HepG2 (cell line): ENCODE results near the gene AGAP3. TPM values are rescaled to one million over a fixed set of nuclear protein-coding genes. Genes with fewer than 3 reads are reported as not detected.
A peak's percentile ranks its signal among the peaks of the same experiment; 100 is the strongest.

Experiments
- ATF7 ChIP-seq, 2 experiments: fragments of 450-650 bp in 1 of 2; sonication (generic) in 1 of 2; formaldehyde crosslinking in 1 of 2; IDR thresholded peaks; 2 replicates each; pipeline versions ENCODE4 v1.4.0 to v1.6.1; 2016 to 2020; ENCODE audit warnings: antibody characterized with exemption in 1 of 2, mild to moderate bottlenecking in 1 of 2, missing genetic modification reagents in 1 of 2
- CTCF ChIP-seq: sonication (generic); formaldehyde crosslinking; IDR thresholded peaks from 2 replicates; pipeline ENCODE4 v1.5.0; 2020; ENCODE audit warnings: mild to moderate bottlenecking, missing genetic modification reagents, moderate library complexity
- ETV5 ChIP-seq: IDR thresholded peaks from 2 replicates; pipeline ENCODE4 v1.6.1; 2018; ENCODE audit warnings: missing biosample characterization, missing genetic modification reagents, inconsistent platforms, borderline replicate concordance
- HNF4A ChIP-seq: sonication (generic); formaldehyde crosslinking; IDR thresholded peaks from 2 replicates; pipeline ENCODE4 v1.4.0; 2020; ENCODE audit warnings: missing genetic modification reagents
- IKZF5 ChIP-seq: IDR thresholded peaks from 2 replicates; pipeline ENCODE4 v1.6.1; 2018; ENCODE audit warnings: missing genetic modification reagents, mild to moderate bottlenecking, missing compliant biosample characterization
- IRF1 ChIP-seq: sonication (generic); formaldehyde crosslinking; IDR thresholded peaks from 2 replicates; pipeline ENCODE4 v1.4.0; 2020; ENCODE audit warnings: low read depth, mild to moderate bottlenecking, missing genetic modification reagents
- KDM1A ChIP-seq: IDR thresholded peaks from 2 replicates; pipeline ENCODE4 v1.6.1; 2016; ENCODE audit warnings: missing compliant biosample characterization
- KDM5B ChIP-seq: sonication (generic); formaldehyde crosslinking; IDR thresholded peaks from 2 replicates; pipeline ENCODE4 v1.4.0; 2020; ENCODE audit warnings: missing genetic modification reagents, mild to moderate bottlenecking, borderline replicate concordance
- KLF16 ChIP-seq, 2 experiments: sonication (generic) in 1 of 2; formaldehyde crosslinking in 1 of 2; IDR thresholded peaks; 2 replicates each; pipeline versions ENCODE4 v1.6.1 to v1.8.0; 2016 to 2023; ENCODE audit warnings: missing genetic modification reagents in 2 of 2, missing compliant biosample characterization in 1 of 2
- MED8 ChIP-seq: sonication (generic); formaldehyde crosslinking; IDR thresholded peaks from 2 replicates; pipeline ENCODE4 v1.8.1; 2023; ENCODE audit warnings: mild to moderate bottlenecking, missing genetic modification reagents; ENCODE audit not compliant: insufficient replicate concordance
- MXD3 ChIP-seq: IDR thresholded peaks from 2 replicates; pipeline ENCODE4 v1.6.1; 2016; ENCODE audit warnings: mild to moderate bottlenecking, missing biosample characterization, missing genetic modification reagents
- NCOA2 ChIP-seq: sonication (generic); formaldehyde crosslinking; IDR thresholded peaks from 2 replicates; pipeline ENCODE4 v1.8.0; 2022; ENCODE audit warnings: inconsistent platforms
- NCOR1 ChIP-seq: fragments of 200-600 bp; sonication (generic); IDR thresholded peaks from 2 replicates; pipeline ENCODE4 v1.7.0; 2017; ENCODE audit warnings: antibody characterized with exemption, low read length, borderline replicate concordance
- NFYB ChIP-seq: sonication (generic); formaldehyde crosslinking; IDR thresholded peaks from 2 replicates; pipeline ENCODE4 v1.4.0; 2020; ENCODE audit warnings: missing genetic modification reagents
- TBP ChIP-seq: sonication (generic); formaldehyde crosslinking; IDR thresholded peaks from 2 replicates; pipeline ENCODE4 v1.5.0; 2020; ENCODE audit warnings: missing genetic modification reagents
- THAP11 ChIP-seq: IDR thresholded peaks from 2 replicates; pipeline ENCODE4 v1.6.1; 2016; ENCODE audit warnings: missing biosample characterization, missing genetic modification reagents
- ZNF24 ChIP-seq: fragments of 450-650 bp; IDR thresholded peaks from 2 replicates; pipeline ENCODE4 v1.6.1; 2017; ENCODE audit warnings: antibody characterized with exemption, mild to moderate bottlenecking
- ZNF264 ChIP-seq: sonication (generic); formaldehyde crosslinking; IDR thresholded peaks from 2 replicates; pipeline ENCODE4 v1.4.0; 2020; ENCODE audit warnings: missing genetic modification reagents
- ZNF460 ChIP-seq: sonication (generic); formaldehyde crosslinking; IDR thresholded peaks from 2 replicates; pipeline ENCODE4 v1.5.1; 2020; ENCODE audit warnings: missing genetic modification reagents, mild to moderate bottlenecking, borderline replicate concordance
- ZNF691 ChIP-seq: sonication (generic); formaldehyde crosslinking; IDR thresholded peaks from 2 replicates; pipeline ENCODE4 v1.4.0; 2020; ENCODE audit warnings: missing genetic modification reagents, low read depth, mild to moderate bottlenecking, borderline replicate concordance
- ZNF713 ChIP-seq: sonication (generic); formaldehyde crosslinking; IDR thresholded peaks from 2 replicates; pipeline ENCODE4 v1.4.0; 2020; ENCODE audit warnings: mild to moderate bottlenecking, missing genetic modification reagents
- polyA plus RNA-seq, 8 experiments: library from polyadenylated mRNA; depleted of rRNA in 3 of 8; stranded (reverse) in 7 of 8; unstranded in 1 of 8; fragments of >200 nt; fragmentation: Illumina TruSeq in 4 of 8; extraction: Trizol in 4 of 8; gene quantifications; 2 replicates each; pipeline versions ENCODE4 v1.2.1 to v1.2.3, GENCODE V29; 2011 to 2016; ENCODE audit warnings: low read depth in 4 of 8, missing spikeins in 1 of 8, mixed read lengths in 1 of 8; ENCODE audit not compliant: insufficient read depth in 1 of 8
- total RNA-seq, 5 experiments: library from RNA; depleted of rRNA; stranded (reverse); fragments of >200 nt; fragmentation: Illumina TruSeq; extraction: Trizol; gene quantifications; 2 replicates each; pipeline ENCODE4 v1.2.3, GENCODE V29; 2016; ENCODE audit warnings: low read depth in 1 of 5

AGAP3 gene
- total and polyA plus RNA-seq, 2 of the 13 experiments (the other 11 are each of a cell fraction or from before 2014, with no cell fraction given), result 31.3 to 61.4 TPM

GRCh38 chr7:151062399-151063211 lies 23.7 kb upstream of the AGAP3 start (continued):
- TF ChIP-seq ZNF264 (CRISPR knock-in tag) (no peak), IKZF5 (CRISPR knock-in tag) (0 out of 2 replicates have a peak, but pooled peaks have one; percentile 64), ZNF24 (0 out of 2 replicates have a peak, but pooled peaks have one; percentile 27), KDM1A (CRISPR knock-in tag) (no peak), ATF7 (IDR thresholded peaks at IDR 0.05) (no peak), ATF7 (CRISPR knock-in tag; IDR thresholded peaks at IDR 0.05) (no peak), ZNF460 (CRISPR knock-in tag) (no peak), TBP (no peak), KLF16 (CRISPR knock-in tag; IDR thresholded peaks at IDR 0.05) (peak in 1 of 2 experiments; percentile 35; a peak in 1 of 4 replicates), MXD3 (CRISPR knock-in tag) (peak; percentile 77), KDM5B (CRISPR knock-in tag) (0 out of 2 replicates have a peak, but pooled peaks have one; percentile 5), NFYB (CRISPR knock-in tag) (peak; percentile 61; the same call in 1 of the 2 replicates), ZNF713 (CRISPR knock-in tag) (no peak), MED8 (CRISPR knock-in tag) (no peak), HNF4A (CRISPR knock-in tag) (no peak; the same call in none of the 2 replicates), ZNF691 (no peak), NCOA2 (CRISPR knock-in tag) (0 out of 2 replicates have a peak, but pooled peaks have one; percentile 17), CTCF (CRISPR knock-in tag) (0 out of 2 replicates have a peak, but pooled peaks have one; percentile 3), NCOR1 (peak; percentile 64; the same call in 1 of the 2 replicates), THAP11 (CRISPR knock-in tag) (peak; percentile 84), IRF1 (CRISPR knock-in tag) (no peak), ETV5 (CRISPR knock-in tag) (peak; percentile 49; the same call in 1 of the 2 replicates)
